ENCODE measurements around the gene CD58.
A peak's percentile ranks its signal among the peaks of the same experiment; 100 is the strongest.
"Not testable (repeated sequence)": the region's sequence is repeated elsewhere in the genome, so short reads cannot be mapped to it uniquely, and the experiment has no call there.

Gene CD58

DNA sequence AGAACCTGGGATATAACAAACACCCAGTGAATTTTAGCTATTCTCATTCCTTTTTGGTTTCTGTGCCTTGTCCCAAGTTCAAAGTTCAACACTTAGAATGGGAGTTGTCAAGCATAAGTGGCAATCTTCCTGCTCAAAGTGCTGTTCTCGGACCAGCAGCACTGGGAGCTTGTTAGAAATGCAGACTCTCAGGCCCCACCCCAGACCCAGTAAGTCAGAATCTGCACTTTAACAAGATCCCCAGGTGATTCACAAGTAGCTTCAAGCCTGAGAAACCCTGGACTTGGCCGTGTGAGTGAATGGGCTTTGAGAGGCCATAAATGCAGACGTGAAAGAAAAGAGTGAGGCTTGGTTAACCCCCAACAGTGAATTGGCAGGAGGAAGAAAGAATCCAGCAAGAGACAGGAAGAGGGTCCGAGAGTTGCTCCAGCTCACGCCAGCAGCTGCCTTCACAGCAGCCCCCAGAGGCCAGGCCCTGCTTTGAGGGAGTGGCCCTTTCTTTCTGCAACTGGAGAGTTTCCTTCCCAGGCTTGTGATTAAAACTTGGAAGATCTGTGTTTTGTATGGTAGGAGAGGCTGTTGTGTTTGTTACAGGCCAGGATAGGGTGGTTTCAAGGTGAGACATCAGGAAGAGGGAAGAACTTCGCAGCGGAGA, 21.3 kb upstream of the CD58 start:
- not testable (repeated sequence) for DNase-seq (ENCODE audit: low spot score)

DNA sequence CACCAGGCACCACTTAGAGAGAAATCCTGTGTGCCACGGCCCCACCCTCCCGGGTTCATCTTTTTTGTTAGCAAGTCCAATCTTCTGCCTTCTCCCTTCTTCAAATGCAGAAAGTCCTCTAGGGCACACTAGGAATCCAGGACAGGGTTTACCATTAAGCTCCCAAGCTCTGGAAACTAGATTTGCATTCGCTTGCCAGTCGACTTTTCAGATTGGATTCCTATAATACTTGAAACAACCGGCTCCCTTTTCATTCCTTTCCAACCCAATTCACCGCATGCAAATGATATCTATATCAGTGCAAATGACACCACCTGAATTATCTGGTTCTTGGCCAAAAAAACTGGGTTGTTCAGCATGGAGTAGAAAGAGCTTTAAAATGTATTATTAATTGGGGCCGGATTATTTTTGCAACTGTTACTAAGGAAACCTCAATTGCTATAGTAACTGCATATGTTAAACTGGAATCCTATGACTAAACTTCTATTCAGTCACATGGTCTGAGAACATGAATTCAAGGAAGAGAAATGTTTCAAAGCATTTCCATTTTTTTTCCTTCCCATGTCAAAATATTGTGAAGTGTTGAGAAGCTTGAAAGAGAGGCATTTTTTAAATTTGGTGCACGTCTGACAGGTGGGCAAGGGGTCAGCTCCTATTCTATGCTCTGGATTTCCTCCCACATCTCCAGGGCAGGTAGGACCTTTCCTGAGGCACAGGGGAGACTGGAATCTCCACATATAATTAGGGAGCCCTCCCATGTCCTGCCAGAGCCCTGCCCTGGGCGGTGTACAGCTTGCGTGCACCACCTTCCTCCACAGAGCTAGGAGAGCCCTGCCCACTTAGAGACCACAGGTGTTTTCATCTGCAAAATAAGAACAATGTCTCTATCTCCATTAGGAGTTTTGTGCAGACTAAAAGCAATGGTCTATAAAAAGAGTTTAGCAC, 20.5 kb upstream of the CD58 start:
- not testable (repeated sequence) for DNase-seq (ENCODE audit: low spot score)

DNA sequence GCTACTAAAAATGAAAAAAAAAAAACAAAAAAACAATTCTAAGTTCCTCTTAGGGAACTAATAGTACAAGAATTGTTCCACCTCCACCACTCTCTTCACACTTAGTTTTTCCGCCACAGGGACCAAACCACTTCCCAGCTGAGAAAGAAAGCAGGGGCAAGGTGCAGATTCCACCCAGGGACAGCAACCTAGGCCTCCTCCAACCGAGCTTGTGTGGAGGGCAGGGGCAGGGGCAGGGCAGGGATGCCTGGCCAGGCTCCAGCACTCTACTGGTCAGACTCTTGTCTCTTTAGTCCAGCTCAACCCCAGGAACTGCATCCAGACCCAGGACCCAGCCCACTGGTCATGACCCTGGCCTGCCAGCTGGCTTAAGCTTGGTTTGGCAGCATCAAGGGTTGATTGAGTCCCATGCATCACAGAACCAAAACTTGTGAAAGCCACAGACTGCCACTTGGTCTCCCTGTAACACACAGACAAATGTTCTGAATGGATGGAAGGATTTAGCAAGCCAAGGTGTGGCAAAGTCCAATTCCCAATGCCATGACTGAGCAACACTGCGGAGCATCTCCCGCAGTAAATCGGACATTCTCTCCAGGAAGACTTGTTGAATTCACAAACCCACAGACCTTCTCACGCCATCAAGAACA, 19.7 kb upstream of the CD58 start:
- DNase-seq (ENCODE audit: low spot score) = not testable (repeated sequence)

DNA sequence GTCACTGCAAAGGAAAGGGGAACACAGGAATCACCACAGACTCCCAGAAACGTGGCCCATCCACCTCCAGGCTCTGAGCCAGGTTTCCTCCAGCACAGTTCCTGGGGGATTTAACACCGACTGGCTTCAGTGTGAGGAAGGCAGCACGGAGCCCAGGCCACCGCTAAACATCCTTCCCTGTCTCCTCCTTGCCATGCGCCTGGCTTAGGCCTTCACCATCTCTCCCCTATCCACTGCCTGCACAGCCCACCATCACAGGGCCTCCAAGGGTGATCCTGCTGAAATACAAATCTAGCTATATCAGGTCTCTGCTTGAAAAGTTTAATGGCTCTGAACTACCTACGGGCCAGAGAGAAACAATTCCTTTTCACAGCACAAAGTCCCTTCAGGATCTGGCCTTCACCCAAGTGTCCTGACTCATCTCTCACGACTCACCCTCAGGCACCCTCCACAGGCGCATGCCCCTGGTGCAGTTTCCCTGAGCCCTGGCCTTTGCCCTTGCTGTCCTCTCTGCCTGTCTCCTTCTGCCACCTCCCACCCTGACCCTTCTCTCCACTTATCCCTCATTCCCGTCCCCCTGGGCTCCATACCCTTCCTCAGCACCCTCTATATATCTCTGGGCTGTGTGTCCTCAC, 18.4 kb upstream of the CD58 start:
- DNase-seq (ENCODE audit: low spot score) = peak; percentile 43

DNA sequence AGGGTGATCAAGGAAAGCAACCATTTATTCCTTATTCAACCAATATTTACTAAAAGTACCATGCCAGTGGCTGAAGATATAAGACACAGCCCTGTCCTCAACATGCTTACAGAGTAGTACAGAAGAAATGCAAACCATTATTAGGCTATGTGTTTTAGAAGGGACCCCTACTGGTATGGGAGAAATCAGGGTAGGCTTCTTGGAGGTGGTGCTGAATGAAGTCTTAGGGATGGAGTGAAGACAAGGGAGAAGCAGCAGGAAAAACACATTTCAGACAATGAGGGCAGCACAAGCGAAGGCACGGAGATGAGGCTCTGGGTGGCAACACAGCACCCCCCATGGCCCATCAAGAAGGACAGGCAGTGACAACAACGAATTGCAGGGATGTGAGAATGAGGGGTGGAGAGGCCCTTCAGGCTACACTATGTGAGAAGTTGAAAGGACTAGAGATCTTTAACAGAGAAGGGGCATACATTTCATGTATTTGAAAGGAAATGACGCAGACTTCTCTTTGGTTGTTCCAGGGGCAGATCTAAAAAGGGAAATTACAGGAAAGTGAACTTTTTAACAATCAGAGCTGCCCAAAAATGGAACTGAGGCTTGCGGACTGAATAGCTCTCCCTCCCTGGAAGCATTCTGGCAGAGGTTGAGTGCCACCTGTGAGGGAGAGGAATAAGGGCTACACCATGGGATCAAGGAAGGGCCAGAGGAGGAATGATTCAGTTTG, 16.8 kb upstream of the CD58 start:
- DNase-seq (ENCODE audit: low spot score) = no peak

DNA sequence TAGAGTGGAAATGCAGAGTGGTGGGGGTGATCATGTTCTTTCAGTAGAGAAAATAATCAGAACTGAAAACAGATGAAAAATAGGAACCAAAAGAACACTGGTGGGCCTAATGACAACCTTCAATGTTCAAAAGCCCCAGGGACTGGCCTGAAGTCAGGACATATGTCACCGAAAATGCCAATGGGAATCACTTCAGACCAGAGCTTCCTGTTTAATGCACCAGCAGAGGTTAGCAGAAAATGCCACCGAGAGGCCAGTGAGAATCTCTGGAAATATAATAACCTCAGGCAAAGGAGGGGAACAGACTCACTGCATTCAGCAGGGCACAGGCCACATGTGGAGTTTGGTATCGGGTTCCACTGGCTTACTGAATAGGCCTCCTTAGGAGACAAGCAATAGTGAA, 15.9 kb upstream of the CD58 start:
- no peak for DNase-seq (ENCODE audit: low spot score)

DNA sequence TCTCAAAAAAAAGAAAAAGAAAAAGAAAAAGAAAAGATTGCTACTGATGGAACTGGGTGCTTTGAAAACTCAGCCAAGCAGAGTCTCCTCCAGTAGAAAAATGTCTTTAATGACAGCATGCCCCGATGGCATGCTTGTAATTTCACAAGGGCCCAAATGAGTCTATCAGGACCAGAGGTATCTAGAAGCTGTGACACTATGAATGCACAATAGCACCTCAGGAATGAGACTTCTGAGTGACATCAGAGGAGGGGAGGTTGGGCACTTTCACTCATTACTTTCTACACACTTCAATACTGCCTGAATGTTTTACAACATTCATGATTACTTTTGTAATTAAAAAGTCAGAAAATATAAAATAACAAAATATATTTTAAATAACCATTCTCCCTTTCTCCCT, 15.1 kb upstream of the CD58 start:
- no peak for DNase-seq (ENCODE audit: low spot score)

DNA sequence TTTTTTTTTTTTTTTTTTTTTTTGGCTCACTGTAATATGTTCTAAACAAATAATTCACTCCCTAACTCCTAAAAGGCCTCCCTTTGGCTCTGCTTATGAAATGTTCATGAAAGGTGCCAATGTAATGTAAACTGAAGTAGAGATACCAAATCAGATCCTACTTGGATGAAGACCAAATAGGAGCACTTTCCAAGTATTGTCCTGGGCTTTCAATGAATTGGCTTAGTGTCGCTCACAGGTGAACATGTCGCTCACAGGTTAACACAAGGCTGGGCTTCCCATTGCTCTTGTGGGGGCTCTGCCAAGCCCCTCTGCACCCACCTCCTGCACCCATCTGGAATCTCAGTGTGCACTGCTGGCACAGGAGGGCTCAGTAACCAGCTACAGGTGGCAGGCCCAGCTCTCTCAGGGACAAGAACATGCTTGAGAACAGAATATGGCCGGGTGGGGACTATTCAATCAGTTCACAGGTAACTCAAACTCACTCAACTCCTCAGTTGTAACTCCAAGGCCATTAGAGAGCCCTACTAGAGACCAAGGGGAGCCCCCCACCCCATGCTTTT, 10.6 kb upstream of the CD58 start:
- no peak for DNase-seq (ENCODE audit: low spot score)

DNA sequence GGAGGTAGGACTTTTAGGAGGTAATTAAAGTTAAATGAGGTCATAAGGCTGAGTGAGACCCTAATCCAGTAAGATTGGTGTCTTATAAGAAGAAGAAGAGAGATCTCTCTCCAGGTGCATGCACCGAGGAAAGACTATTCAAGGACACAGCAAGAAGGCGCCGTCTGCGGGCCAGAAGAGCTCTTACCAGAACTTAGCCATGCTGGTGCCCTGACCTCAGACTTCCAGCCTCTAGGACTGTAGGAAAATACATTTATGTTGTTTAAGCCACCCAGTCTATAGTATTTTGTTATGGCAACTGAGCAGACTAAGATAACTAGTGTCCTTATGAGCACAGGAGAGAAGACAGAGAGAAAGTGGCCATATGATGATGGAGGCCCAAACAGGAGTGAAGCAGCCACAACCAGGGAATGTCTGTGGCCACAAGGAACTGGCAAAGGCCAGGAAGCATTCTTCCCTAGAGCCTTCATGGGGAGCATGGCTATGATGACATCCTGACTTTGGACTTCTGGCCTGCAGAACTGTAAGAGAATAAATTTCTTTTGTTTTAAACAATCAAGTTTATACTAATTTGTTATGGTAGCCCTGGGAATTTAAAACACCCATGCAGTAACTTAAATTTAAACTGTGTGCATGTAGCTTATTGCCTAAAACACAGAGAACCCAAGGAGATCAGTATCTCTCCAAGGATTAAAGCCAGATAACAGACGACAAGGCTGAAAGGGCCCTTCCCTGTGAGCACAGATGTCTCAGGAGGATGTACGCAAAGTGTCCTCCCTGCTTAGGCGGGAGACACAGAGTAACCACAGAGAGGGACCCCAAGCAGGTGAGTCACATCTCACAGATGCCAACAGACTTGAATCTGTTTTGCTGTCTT, 9.9 kb upstream of the CD58 start:
- DNase-seq (ENCODE audit: low spot score) = peak; percentile 51

DNA sequence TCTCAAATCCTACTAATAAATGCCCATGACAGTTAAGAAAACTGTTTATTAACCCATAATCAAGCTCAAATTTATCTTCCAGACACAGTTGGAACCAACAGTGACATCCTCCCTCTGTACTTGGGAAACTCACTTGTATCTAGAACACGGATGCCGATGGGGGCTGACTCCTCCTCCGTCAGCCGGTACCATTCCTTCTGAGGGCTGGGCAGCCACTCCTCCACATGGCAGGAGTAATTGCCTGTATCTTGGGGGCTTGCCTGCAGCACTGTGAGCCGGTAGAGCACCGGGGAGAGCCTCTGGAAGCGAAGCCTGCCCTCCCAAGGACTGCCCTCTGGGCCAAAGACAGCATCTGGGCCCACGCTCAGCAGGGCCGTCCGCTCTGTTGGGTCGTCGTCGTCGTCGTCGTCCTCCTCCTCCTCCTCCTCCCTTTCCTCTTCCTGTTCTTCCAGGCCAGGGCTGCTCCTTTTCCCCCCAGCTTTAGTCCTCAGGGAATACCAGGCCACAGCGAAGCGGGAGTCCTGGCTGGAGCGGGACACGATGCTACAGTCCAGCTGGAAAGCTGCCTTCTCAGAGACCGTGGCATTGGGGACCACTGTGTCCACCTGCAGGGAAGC, 8.5 kb upstream of the CD58 start:
- DNase-seq (ENCODE audit: low spot score) = no peak

DNA sequence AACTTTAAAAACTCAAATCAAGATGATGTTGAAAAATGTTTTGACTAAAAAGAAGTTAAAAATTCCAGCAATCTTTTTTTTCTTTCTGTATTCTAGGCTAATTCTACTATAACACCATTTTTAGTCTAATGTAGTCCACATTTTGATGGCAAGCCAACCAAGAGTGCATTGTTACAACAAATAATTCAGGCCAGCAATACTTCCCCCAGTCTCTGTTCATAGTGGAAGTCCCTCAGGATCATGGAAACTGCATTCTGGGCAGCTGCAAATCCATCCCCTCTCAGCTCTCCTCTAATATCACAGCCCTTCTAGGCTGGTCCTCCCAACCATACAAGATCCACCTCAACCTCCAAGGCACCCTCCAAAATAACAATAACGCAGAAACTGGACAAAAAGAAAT, 7.8 kb upstream of the CD58 start:
- no peak for DNase-seq (ENCODE audit: low spot score)

DNA sequence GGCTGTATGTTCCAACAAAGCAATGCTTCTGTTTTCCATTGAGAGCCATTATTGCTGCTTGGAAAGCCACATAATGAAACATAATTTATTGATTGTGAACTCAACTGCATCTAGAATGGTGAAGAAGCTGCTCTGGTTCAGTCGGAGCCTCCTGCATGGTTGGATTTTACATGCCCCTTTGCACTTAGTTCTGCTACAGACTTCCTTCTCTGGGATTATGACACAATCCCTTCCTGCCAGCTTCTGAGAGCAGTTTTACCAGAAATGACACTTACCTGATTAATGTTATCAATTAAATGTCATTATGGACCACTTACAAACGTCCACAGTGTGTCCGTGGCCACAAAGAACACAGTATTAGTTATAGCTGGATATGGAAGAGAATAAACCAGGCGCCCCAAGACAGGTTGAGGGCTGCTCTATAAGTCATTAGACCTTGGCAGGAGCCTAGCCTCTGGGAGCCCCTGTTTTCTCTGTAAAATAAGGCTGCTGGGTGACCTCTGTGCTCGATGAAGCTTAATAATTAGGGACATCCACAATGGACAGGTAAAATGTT, 7.0 kb upstream of the CD58 start:
- no peak for DNase-seq (ENCODE audit: low spot score)

DNA sequence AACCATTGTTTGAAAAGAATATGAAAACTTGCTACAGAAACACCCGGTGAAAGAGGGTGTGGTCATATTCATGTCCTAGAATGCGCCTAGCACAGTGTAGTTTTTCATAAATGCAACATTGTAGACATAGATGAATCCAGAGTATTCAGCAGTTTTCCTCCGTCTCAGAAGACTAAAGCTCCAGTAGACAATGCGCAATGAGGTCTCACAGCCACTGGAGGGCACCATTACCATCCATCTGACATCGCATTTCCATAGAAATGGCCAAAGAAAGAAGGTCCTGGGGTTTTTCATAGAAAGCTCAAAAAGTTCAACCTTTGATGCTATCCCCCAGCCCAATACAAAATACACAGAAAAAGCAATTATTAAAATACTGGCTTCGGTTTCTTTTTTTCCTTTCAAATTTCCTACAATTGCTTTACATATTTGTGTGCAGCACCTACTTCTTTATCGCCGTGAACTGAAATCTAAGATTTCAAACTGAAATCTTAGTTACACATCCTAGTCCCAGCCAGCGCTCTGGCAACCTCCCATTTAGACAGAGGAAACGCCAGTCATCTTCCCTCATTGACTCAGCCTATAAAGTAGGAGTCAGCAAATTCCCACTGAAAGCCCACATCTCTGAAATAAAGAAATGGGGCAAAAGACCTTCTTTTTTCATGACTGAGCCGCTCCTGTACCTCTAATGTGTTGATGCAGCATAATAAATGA, 3.9 kb upstream of the CD58 start:
- DNase-seq (ENCODE audit: low spot score) = peak; percentile 84

DNA sequence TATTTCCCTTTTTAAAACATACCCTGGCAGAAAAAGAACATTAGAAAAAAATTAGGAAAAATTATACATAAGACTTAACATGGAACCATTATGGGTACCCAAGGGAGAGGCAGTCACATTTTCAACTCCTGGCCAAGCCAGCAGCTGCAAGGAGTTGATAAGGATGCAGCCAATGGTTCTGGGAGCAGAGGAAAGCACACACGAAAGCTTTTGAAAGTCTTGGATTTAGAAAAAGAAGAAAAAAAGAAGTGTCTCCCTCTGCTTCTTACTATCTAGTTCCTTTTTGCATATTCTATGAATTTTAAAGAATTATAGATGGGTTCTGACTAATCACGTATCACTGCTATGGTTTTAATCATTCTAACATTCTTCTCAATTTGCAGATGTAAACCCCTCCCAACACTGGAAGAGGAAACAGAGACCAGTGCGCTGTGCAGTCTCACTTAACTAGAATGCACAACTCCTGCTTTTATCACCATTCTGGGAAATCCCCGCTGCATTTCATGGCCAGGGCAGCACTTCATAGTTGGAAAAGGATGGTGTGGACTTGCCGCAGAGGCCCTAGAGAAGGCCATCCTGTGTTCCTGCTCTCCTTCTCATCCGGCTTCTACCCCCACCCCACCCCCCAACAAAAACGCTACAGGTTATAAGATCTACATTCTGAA, 2.7 kb upstream of the CD58 start:
- DNase-seq (ENCODE audit: low spot score) = no peak

DNA sequence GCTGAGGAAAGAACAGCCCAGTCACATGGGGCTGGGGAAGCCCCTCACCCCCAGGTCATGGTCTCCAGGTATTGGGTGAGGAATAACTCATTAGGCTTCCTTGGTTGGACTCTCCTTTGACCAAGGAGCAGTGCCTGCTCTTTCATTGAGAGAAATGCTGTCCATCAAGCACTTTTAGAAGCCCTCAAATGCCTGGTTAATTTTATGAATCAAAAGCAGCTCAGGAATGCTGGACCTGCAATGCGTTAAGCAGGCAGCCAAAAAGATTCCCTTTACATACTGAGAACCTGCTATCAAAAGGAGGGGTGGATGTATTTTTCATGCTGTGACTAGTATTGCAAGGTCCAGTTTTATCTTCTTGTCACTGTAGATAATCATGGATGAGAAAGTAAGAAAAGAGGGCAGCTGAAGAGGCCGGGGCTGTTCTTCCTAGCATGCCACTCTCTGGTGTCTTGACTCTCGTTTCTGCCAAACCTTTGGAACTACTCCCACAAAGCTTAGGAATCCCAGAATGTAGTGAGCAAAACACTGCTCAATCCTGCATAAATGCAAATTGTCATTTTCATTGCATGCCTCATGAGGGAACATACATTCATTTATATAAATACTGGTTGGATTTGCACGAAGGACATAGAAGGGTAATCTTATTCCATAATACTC, 2.1 kb upstream of the CD58 start:
- no peak for DNase-seq (ENCODE audit: low spot score)

DNA sequence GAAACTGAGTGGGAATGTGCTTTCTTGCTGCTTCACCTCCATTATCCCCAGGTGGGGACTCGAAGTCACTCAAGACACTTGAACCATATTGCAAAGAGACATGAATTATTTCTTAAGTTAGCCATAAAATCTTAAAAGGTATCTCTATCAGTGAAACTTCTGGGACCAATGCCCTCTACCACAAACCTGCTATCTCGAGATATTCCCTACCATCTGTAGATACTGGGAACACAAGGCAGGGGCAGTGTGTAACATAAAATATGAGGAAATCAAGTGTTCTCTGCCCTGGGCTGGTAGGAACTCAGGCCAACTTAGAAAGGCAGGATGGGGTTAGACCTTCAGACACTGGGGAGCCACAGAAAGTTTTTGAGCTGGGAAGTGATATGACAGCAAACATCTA, 1.3 kb upstream of the CD58 start:
- no peak for DNase-seq (ENCODE audit: low spot score)

DNA sequence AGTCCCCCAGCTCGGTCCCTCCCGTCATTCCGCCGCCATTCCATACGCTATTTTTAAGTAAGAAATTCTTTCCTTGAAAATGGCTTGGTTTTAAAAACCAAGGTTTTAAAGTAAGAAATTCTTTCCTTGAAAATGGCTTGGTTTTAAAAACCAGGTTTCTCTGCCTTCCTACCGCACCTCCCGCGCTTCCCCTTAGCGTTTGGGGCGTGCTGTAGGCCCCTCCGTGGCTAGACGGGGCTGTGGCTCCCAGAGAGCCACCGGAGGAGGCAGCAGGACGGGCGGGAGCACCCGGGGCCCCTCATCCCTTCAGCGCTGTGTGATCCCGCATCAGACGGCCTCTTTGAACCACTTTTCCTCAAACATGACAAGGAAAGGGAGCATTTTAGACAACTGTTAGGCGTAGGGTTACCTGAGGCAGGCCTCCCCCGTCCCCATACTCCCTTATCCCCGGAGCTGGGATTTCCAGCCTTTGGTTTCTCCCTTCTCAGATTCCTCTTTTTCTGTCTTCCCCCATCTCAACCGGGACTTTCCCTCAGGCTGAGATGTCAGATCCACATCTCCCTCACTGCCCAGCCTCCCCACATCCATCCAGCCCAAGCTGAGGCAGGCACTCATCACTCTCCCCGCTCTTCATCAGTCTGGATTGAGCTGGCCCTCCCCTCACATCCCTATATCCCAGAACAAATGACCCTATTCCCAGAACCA, 541 bp upstream of the CD58 start:
- DNase-seq (ENCODE audit: low spot score) = peak; percentile 25

All from AG20443 (cell line).